Osteocyte (in vitro differentiated cells): Measurements from ENCODE around the gene ARHGAP12. TPM values are rescaled to one million over a fixed set of nuclear protein-coding genes. Genes with fewer than 3 reads are reported as not detected.

Experiments
- DNase-seq: peaks from one replicate; pipeline ENCODE4 v3.0.0; 2021; ENCODE audit warnings: mixed read lengths; ENCODE audit not compliant: unreplicated experiment; ENCODE audit errors: extremely low spot score
- H3K27ac Mint-ChIP-seq: one replicate; pipeline ENCODE4 v1.8.0; 2021; ENCODE audit warnings: mild to moderate bottlenecking, mixed read lengths; ENCODE audit not compliant: unreplicated experiment
- H3K27me3 Mint-ChIP-seq: one replicate; pipeline ENCODE4 v1.8.0; 2021; ENCODE audit warnings: mixed read lengths; ENCODE audit not compliant: unreplicated experiment
- H3K36me3 Mint-ChIP-seq: one replicate; pipeline ENCODE4 v1.8.0; 2021; ENCODE audit warnings: mixed read lengths; ENCODE audit not compliant: unreplicated experiment
- H3K4me1 Mint-ChIP-seq: one replicate; pipeline ENCODE4 v1.8.0; 2021; ENCODE audit warnings: mixed read lengths; ENCODE audit not compliant: unreplicated experiment
- H3K4me3 Mint-ChIP-seq: one replicate; pipeline ENCODE4 v1.8.0; 2021; ENCODE audit warnings: mild to moderate bottlenecking, moderate library complexity, mixed read lengths; ENCODE audit not compliant: unreplicated experiment
- H3K9me3 Mint-ChIP-seq: one replicate; pipeline ENCODE4 v1.8.0; 2021; ENCODE audit warnings: mixed read lengths; ENCODE audit not compliant: unreplicated experiment
- CTCF ChIP-seq: fragments of 200-600 bp; sonication (generic); IDR thresholded peaks from 2 replicates; pipeline ENCODE4 v1.5.0; 2021; ENCODE audit warnings: antibody characterized with exemption, mild to moderate bottlenecking, moderate library complexity
- total RNA-seq: library from RNA; stranded (reverse); gene quantifications from 2 replicates; pipeline ENCODE4 v1.2.1, GENCODE V29; 2021

The ARHGAP12 gene
- total RNA-seq, 1 donor from 2014 or later: 18.8 TPM

GRCh38 chr10:31853629-31854028 is 75.0 kb downstream of the ARHGAP12 start:
- H3K4me3 Mint-ChIP-seq: no peak overlapping the region
- DNase-seq: no peak
- H3K27me3 Mint-ChIP-seq: no peaks in the 10 kb centered on the region
- no peaks in the 10 kb centered on the region for H3K4me1 Mint-ChIP-seq
- H3K27ac Mint-ChIP-seq: no peak overlapping the region
- peaks cover 24% of the 10 kb centered on the region for H3K36me3 Mint-ChIP-seq
- H3K9me3 Mint-ChIP-seq: no peaks in the 10 kb centered on the region
- TF ChIP-seq CTCF: no peak

- no peak for TF ChIP-seq CTCF
- H3K27ac Mint-ChIP-seq: no peak overlapping the region
These were observed 77.4 kb downstream of the ARHGAP12 start for GRCh38 chr10:31851216-31851615.

GRCh38 chr10:31847515-31847914 is 81.1 kb downstream of the ARHGAP12 start:
- H3K27ac Mint-ChIP-seq: no peak overlapping the region
- H3K27me3 Mint-ChIP-seq: no peaks in the 10 kb centered on the region
- peaks cover 34% of the 10 kb centered on the region for H3K36me3 Mint-ChIP-seq
- H3K4me3 Mint-ChIP-seq: no peak overlapping the region
- H3K4me1 Mint-ChIP-seq: no peaks in the 10 kb centered on the region
- H3K9me3 Mint-ChIP-seq: no peaks in the 10 kb centered on the region
- no peak for TF ChIP-seq CTCF
- no peak for DNase-seq

More at GRCh38 chr10:31851216-31851615, 77.4 kb downstream of the ARHGAP12 start:
- DNase-seq: no peak
- peaks cover 21% of the 10 kb centered on the region for H3K36me3 Mint-ChIP-seq
- no peak overlapping the region for H3K4me3 Mint-ChIP-seq
- H3K27me3 Mint-ChIP-seq: no peaks in the 10 kb centered on the region
- no peaks in the 10 kb centered on the region for H3K4me1 Mint-ChIP-seq
- no peaks in the 10 kb centered on the region for H3K9me3 Mint-ChIP-seq

GRCh38 chr10:31838709-31839108 is 89.9 kb downstream of the ARHGAP12 start:
- H3K4me1 Mint-ChIP-seq: peaks cover 2% of the 10 kb centered on the region
- H3K27me3 Mint-ChIP-seq: no peaks in the 10 kb centered on the region
- no peak overlapping the region for H3K4me3 Mint-ChIP-seq
- no peak for TF ChIP-seq CTCF
- DNase-seq: no peak
- H3K27ac Mint-ChIP-seq: no peak overlapping the region
- H3K36me3 Mint-ChIP-seq: peaks cover 11% of the 10 kb centered on the region
- no peaks in the 10 kb centered on the region for H3K9me3 Mint-ChIP-seq

- H3K27me3 Mint-ChIP-seq: no peaks in the 10 kb centered on the region
- H3K36me3 Mint-ChIP-seq: peaks cover 15% of the 10 kb centered on the region
- H3K4me3 Mint-ChIP-seq: no peak overlapping the region
- no peak overlapping the region for H3K27ac Mint-ChIP-seq
- H3K9me3 Mint-ChIP-seq: no peaks in the 10 kb centered on the region
- peaks cover 6% of the 10 kb centered on the region for H3K4me1 Mint-ChIP-seq
- TF ChIP-seq CTCF: no peak
- DNase-seq: no peak
These were observed 90.6 kb downstream of the ARHGAP12 start for GRCh38 chr10:31838065-31838464.
